ENCODE data around the gene PTPN6.

Gene PTPN6

GRCh38 chr12:6975297-6976032 is 24.3 kb downstream of the PTPN6 start:
- DNase-seq: no peak

GRCh38 chr12:6977653-6978052 is 26.5 kb downstream of the PTPN6 start:
- DNase-seq: peak; percentile 3

GRCh38 chr12:6978188-6978587 is 27.0 kb downstream of the PTPN6 start:
- DNase-seq: no peak

- peak; percentile 35 for DNase-seq
These were observed 27.5 kb downstream of the PTPN6 start for GRCh38 chr12:6978611-6979011.

- peak; percentile 4 for DNase-seq
These were observed 27.9 kb downstream of the PTPN6 start for GRCh38 chr12:6979021-6979420.

GRCh38 chr12:6979453-6979852 is 28.3 kb downstream of the PTPN6 start:
- DNase-seq: no peak

GRCh38 chr12:6980075-6980474 is 28.9 kb downstream of the PTPN6 start:
- no peak for DNase-seq

GRCh38 chr12:6980740-6981139 is 29.6 kb downstream of the PTPN6 start:
- no peak for DNase-seq

- no peak for DNase-seq
These were observed 30.2 kb downstream of the PTPN6 start for GRCh38 chr12:6981152-6982052.

GRCh38 chr12:6982532-6982931 is 31.4 kb downstream of the PTPN6 start:
- DNase-seq: no peak

- no peak for DNase-seq
These were observed 36.9 kb downstream of the PTPN6 start for GRCh38 chr12:6987956-6988553.

- peak; percentile 20 for DNase-seq
These were observed 44.9 kb downstream of the PTPN6 start for GRCh38 chr12:6996040-6996441.

GRCh38 chr12:6998715-6999451 is 47.7 kb downstream of the PTPN6 start:
- DNase-seq: no peak

GRCh38 chr12:7001921-7002591 is 50.9 kb downstream of the PTPN6 start:
- DNase-seq: no peak

GRCh38 chr12:7004287-7004803 is 53.2 kb downstream of the PTPN6 start:
- no peak for DNase-seq

- DNase-seq: no peak
These were observed 53.7 kb downstream of the PTPN6 start for GRCh38 chr12:7004840-7005239.

GRCh38 chr12:7005311-7005710 is 54.2 kb downstream of the PTPN6 start:
- peak; percentile 25 for DNase-seq

GRCh38 chr12:7006639-7007038 is 55.5 kb downstream of the PTPN6 start:
- no peak for DNase-seq

GRCh38 chr12:7008864-7009263 is 57.7 kb downstream of the PTPN6 start:
- DNase-seq: no peak

- no peak for DNase-seq
These were observed 58.4 kb downstream of the PTPN6 start for GRCh38 chr12:7009512-7009911.

Measured in hematopoietic multipotent progenitor cell treated with erythropoietin and hydrocortisone succinate and interleukin-3 and kit ligand, for 6 days (in vitro differentiated cells).